ENCODE measurements around the gene GOLGA2. TPM values are rescaled to one million over a fixed set of nuclear protein-coding genes. Genes with fewer than 3 reads are reported as not detected.
A peak's percentile ranks its signal among the peaks of the same experiment; 100 is the strongest.

The GOLGA2 gene
- total RNA-seq, 1 experiment from 2014 or later: 87.0 TPM

- no TSS peak for BruUV-seq (replicated peaks)
- Histone ChIP-seq H3K4me3 (ENCODE audit: low read depth, low read length, poor library complexity, severe bottlenecking) (peak within 1 kb of the TSS; percentile 78), H3K4me1 (ENCODE audit: insufficient read depth, low read length, poor library complexity, severe bottlenecking) (peaks cover 8% of the 10 kb centered on the region), H3K36me3 (ENCODE audit: insufficient read depth, low read length, poor library complexity, severe bottlenecking) (peaks cover 10% of the 10 kb centered on the region), H3K27me3 (replicated peaks; ENCODE audit: insufficient read depth, low read depth, low read length, poor library complexity) (no peaks in the 10 kb centered on the region), H3K9me3 (ENCODE audit: low read depth, low read length, poor library complexity, severe bottlenecking) (no peaks in the 10 kb centered on the region), H3K27ac (ENCODE audit: low read depth, low read length, poor library complexity, severe bottlenecking) (peak within 1 kb of the TSS; percentile 89)
- POLR2A ChIA-PET (ENCODE audit: low non-redundant PET): no interaction called here
- peak; percentile 99 for DNase-seq (ENCODE audit: low spot score)
- intact Hi-C loops (cut with micrococcal nuclease; ENCODE audit: unreplicated experiment): no loop called here
- TF ChIP-seq EZH2 (IDR thresholded peaks at IDR 0.05; ENCODE audit: borderline replicate concordance, low read depth, low read length, poor library complexity, severe bottlenecking) (no peak), CTCF (conservative IDR thresholded peaks at IDR 0.05; ENCODE audit: low read depth, low read length) (no peak)
- CTCF ChIA-PET: no interaction called here
Measured at GRCh38 chr9:128276008-128276573, 284 bp upstream of the GOLGA2 start, which contains the start of gene SWI5. TSS of gene SWI5 (plus strand) at chr9:128276276.

GRCh38 chr9:128274245-128274644, 1.6 kb downstream of the GOLGA2 start:
- Histone ChIP-seq H3K27me3 (replicated peaks; ENCODE audit: insufficient read depth, low read depth, low read length, poor library complexity) (no peaks in the 10 kb centered on the region), H3K4me1 (ENCODE audit: insufficient read depth, low read length, poor library complexity, severe bottlenecking) (peaks cover 8% of the 10 kb centered on the region), H3K9me3 (ENCODE audit: low read depth, low read length, poor library complexity, severe bottlenecking) (no peaks in the 10 kb centered on the region), H3K36me3 (ENCODE audit: insufficient read depth, low read length, poor library complexity, severe bottlenecking) (peaks cover 10% of the 10 kb centered on the region), H3K27ac (ENCODE audit: low read depth, low read length, poor library complexity, severe bottlenecking) (no peak overlapping the region), H3K4me3 (ENCODE audit: low read depth, low read length, poor library complexity, severe bottlenecking) (peak overlapping the region; percentile 78)
- POLR2A ChIA-PET (ENCODE audit: low non-redundant PET): no interaction called here
- BruUV-seq (replicated peaks): no TSS peak
- intact Hi-C loops (cut with micrococcal nuclease; ENCODE audit: unreplicated experiment): no loop called here
- no peak for DNase-seq (ENCODE audit: low spot score)
- no peak for TF ChIP-seq EZH2 (IDR thresholded peaks at IDR 0.05; ENCODE audit: borderline replicate concordance, low read depth, low read length, poor library complexity, severe bottlenecking)
- TF ChIP-seq CTCF (conservative IDR thresholded peaks at IDR 0.05; ENCODE audit: low read depth, low read length): no peak
- CTCF ChIA-PET: no interaction called here

GRCh38 chr9:128271512-128271911, 4.3 kb downstream of the GOLGA2 start:
- no peak overlapping the region for H3K27ac ChIP-seq (ENCODE audit: low read depth, low read length, poor library complexity, severe bottlenecking)
- POLR2A ChIA-PET (ENCODE audit: low non-redundant PET): no interaction called here
- CTCF ChIA-PET: no interaction called here
- no peak for DNase-seq (ENCODE audit: low spot score)
- no peak for TF ChIP-seq CTCF (conservative IDR thresholded peaks at IDR 0.05; ENCODE audit: low read depth, low read length)
- no peak for TF ChIP-seq EZH2 (IDR thresholded peaks at IDR 0.05; ENCODE audit: borderline replicate concordance, low read depth, low read length, poor library complexity, severe bottlenecking)
- H3K36me3 ChIP-seq (ENCODE audit: insufficient read depth, low read length, poor library complexity, severe bottlenecking): peaks cover 10% of the 10 kb centered on the region
- peaks cover 5% of the 10 kb centered on the region for H3K4me1 ChIP-seq (ENCODE audit: insufficient read depth, low read length, poor library complexity, severe bottlenecking)
- no peak overlapping the region for H3K4me3 ChIP-seq (ENCODE audit: low read depth, low read length, poor library complexity, severe bottlenecking)
- BruUV-seq (replicated peaks): no TSS peak
- no peaks in the 10 kb centered on the region for H3K9me3 ChIP-seq (ENCODE audit: low read depth, low read length, poor library complexity, severe bottlenecking)
- H3K27me3 ChIP-seq (replicated peaks; ENCODE audit: insufficient read depth, low read depth, low read length, poor library complexity): no peaks in the 10 kb centered on the region
- intact Hi-C loops (cut with micrococcal nuclease; ENCODE audit: unreplicated experiment): no loop called here

Data from A673 (cell line).